ENCODE measurements around the gene CNTN1. TPM values are rescaled to one million over a fixed set of nuclear protein-coding genes. Genes with fewer than 3 reads are reported as not detected.

The CNTN1 gene
- polyA plus RNA-seq, 1 of the 3 experiments (the other 2 are of a cell fraction): 0.13 TPM

DNA sequence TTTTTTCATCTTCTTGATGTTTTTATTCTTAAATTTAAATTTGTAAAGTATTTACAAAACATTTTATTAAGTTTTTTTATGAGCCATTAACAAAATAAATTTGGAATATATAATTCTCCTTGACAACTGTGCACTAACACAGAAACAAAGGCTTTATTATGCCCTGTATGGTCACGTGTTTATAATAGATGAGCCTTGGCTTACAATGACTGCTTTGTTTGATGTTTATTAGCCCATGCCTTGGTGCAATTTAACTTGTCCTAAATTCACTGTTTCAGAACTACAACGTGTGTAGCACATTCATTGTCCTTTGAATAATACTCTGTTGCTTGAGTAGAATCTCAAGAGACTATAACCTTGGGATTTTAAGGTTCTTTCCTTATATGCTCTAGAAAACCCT is 59.8 kb downstream of the CNTN1 start (continued):
- TF ChIP-seq NFIC (IDR thresholded peaks at IDR 0.05; ENCODE audit: borderline replicate concordance) (no peak), TCF12 (IDR thresholded peaks at IDR 0.05) (no peak), CTCF (IDR thresholded peaks at IDR 0.05) (no peak), ELF1 (IDR thresholded peaks at IDR 0.05) (no peak), POLR2AphosphoS5 (IDR thresholded peaks at IDR 0.05; ENCODE audit: low read depth, low read length) (no peak), MEF2A (IDR thresholded peaks at IDR 0.05; ENCODE audit: borderline replicate concordance, low read depth) (no peak), RCOR1 (IDR thresholded peaks at IDR 0.05; ENCODE audit: low read length) (no peak)

DNA sequence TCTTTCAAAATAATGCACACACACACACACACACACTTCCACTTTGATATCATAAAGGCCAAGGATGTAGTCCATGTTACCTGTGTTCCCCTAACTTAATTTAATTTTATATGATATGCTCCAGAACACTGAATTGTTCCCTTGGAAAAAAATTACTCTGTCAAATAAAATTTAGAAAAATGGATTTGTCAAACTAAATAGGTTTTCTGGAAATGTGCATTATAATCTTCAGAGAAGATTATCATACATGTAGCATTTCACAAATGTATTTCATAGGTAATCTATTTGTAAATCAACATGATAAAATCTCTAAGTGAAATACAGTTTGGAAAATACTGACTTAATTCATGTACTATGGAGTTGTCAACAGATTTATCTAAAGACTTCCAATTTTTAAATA is 68.6 kb downstream of the CNTN1 start:
- H3K9ac ChIP-seq: no peak overlapping the region
- ChIA-PET CTCF (interaction anchor here (1.3 kb wide), 1 partner anchor 160 kb away, joined by 3 read pairs; no protein-coding TSS in a partner anchor), POLR2A (no interaction called here)
- no peaks in the 10 kb centered on the region for H3K9me3 ChIP-seq
- no peak for DNase-seq
- no peak overlapping the region for H3K4me3 ChIP-seq (ENCODE audit: low read depth in 2 of 2, low read length in 1 of 2)
- H3K27ac ChIP-seq (ENCODE audit: low read depth in 2 of 2, low read length in 1 of 2): no peak overlapping the region
- no peaks in the 10 kb centered on the region for H4K20me1 ChIP-seq (ENCODE audit: insufficient read depth)
- no peaks in the 10 kb centered on the region for H3K9me2 ChIP-seq
- H3K27me3 ChIP-seq (ENCODE audit: insufficient read depth): no peaks in the 10 kb centered on the region
- TF ChIP-seq JUND (IDR thresholded peaks at IDR 0.05) (no peak), GABPA (IDR thresholded peaks at IDR 0.05; ENCODE audit: low read depth) (no peak), CHD2 (IDR thresholded peaks at IDR 0.05; ENCODE audit: low read length, partially characterized antibody) (no peak), EP300 (IDR thresholded peaks at IDR 0.05; ENCODE audit: borderline replicate concordance in 1 of 2, low read depth in 1 of 2, low read length in 1 of 2) (peak in 1 of 2 experiments; percentile 74; a peak in 1 of 4 replicates), GATA2 (CRISPR knock-in tag; IDR thresholded peaks at IDR 0.05) (peak; percentile 87), RFX5 (IDR thresholded peaks at IDR 0.05; ENCODE audit: low read length) (no peak), POLR2AphosphoS5 (IDR thresholded peaks at IDR 0.05; ENCODE audit: low read depth, low read length) (no peak), TAF1 (IDR thresholded peaks at IDR 0.05; ENCODE audit: borderline replicate concordance, low read depth, low read length) (no peak)
- H3K79me2 ChIP-seq (ENCODE audit: insufficient read depth): no peaks in the 10 kb centered on the region
- no peak overlapping the region for H2AFZ ChIP-seq (ENCODE audit: low read depth)
- no peaks in the 10 kb centered on the region for H3F3A ChIP-seq (replicated peaks; ENCODE audit: insufficient read depth)
- H3K36me3 ChIP-seq (replicated peaks in 1 of 2; ENCODE audit: control insufficient read depth in 1 of 2, insufficient read depth in 2 of 2, low read length in 1 of 2): no peaks in the 10 kb centered on the region
- no peak overlapping the region for H3K4me2 ChIP-seq
- no peaks in the 10 kb centered on the region; a peak in 1 of 4 replicates for H3K4me1 ChIP-seq (ENCODE audit: control insufficient read depth in 1 of 2, insufficient read depth in 2 of 2, low read depth in 1 of 2, low read length in 1 of 2)

GRCh38 chr12:40762072-40762471 is 69.8 kb downstream of the CNTN1 start:
- Histone ChIP-seq H3K9me2 (no peaks in the 10 kb centered on the region), H4K20me1 (ENCODE audit: insufficient read depth) (no peaks in the 10 kb centered on the region), H3K36me3 (replicated peaks in 1 of 2; ENCODE audit: control insufficient read depth in 1 of 2, insufficient read depth in 2 of 2, low read length in 1 of 2) (no peaks in the 10 kb centered on the region), H3K9ac (no peak overlapping the region), H3K4me3 (ENCODE audit: low read depth in 2 of 2, low read length in 1 of 2) (no peak overlapping the region), H3K9me3 (no peaks in the 10 kb centered on the region), H3K27ac (ENCODE audit: low read depth in 2 of 2, low read length in 1 of 2) (no peak overlapping the region), H3F3A (replicated peaks; ENCODE audit: insufficient read depth) (no peaks in the 10 kb centered on the region), H3K4me1 (ENCODE audit: control insufficient read depth in 1 of 2, insufficient read depth in 2 of 2, low read depth in 1 of 2, low read length in 1 of 2) (no peaks in the 10 kb centered on the region; a peak in 1 of 4 replicates), H3K27me3 (ENCODE audit: insufficient read depth) (no peaks in the 10 kb centered on the region), H3K79me2 (ENCODE audit: insufficient read depth) (no peaks in the 10 kb centered on the region), H3K4me2 (no peak overlapping the region), H2AFZ (ENCODE audit: low read depth) (no peak overlapping the region)
- ChIA-PET POLR2A (no interaction called here), CTCF (interaction anchor here (1.0 to 1.3 kb wide), 3 partner anchors 9 to 159 kb away, joined by 3 to 6 read pairs (median 4); no protein-coding TSS in a partner anchor)
- no peak for DNase-seq
- WGBS (ENCODE audit: low lambda C conversion rate): 4% methylated on average over 1 of the region's 1 CpG
- TF ChIP-seq CTCF (IDR thresholded peaks at IDR 0.05): no peak
- TF ChIP-seq ZBTB33 (IDR thresholded peaks at IDR 0.05; ENCODE audit: borderline replicate concordance, low read depth): no peak
- no peak for TF ChIP-seq FOXJ3 (CRISPR knock-in tag; IDR thresholded peaks at IDR 0.05)
- no peak for TF ChIP-seq NRF1 (IDR thresholded peaks at IDR 0.05; ENCODE audit: low read depth, low read length)
- TF ChIP-seq RCOR1 (IDR thresholded peaks at IDR 0.05; ENCODE audit: low read length): no peak
